Small intestine (tissue), 7 donors: ENCODE results near the gene OR1L6. TPM values are rescaled to one million over a fixed set of nuclear protein-coding genes. Genes with fewer than 3 reads are reported as not detected.

ENCODE experiments used
- DNase-seq, 2 donors: peaks; one replicate each; pipeline versions ENCODE4 v3.0.0 to v3.0.0-alpha.2; 2013
- FAIRE-seq: peaks from 2 replicates; lab custom pipeline; 2012; peaks lifted over from hg19 to GRCh38; lab: Jason Lieb, UNC
- H3K27ac ChIP-seq, 3 donors: one replicate each; pipeline ENCODE4 v1.5.1; 2013; ENCODE audit warnings: low read length in 2 of 3, mild to moderate bottlenecking in 2 of 3, control low read depth in 1 of 3, inconsistent platforms in 1 of 3, low read depth in 1 of 3, moderate library complexity in 1 of 3
- H3K27me3 ChIP-seq, 3 donors: one replicate each; pipeline ENCODE4 v1.6.1; 2013; ENCODE audit warnings: low read length in 3 of 3, inconsistent platforms in 1 of 3; ENCODE audit not compliant: control insufficient read depth in 3 of 3, insufficient read depth in 3 of 3
- H3K36me3 ChIP-seq, 3 donors: one replicate each; pipeline ENCODE4 v1.6.1; 2013; ENCODE audit warnings: low read length in 3 of 3, inconsistent platforms in 1 of 3, low read depth in 1 of 3, mild to moderate bottlenecking in 1 of 3, moderate library complexity in 1 of 3; ENCODE audit not compliant: control insufficient read depth in 3 of 3, insufficient read depth in 2 of 3
- H3K4me1 ChIP-seq, 3 donors: one replicate each; pipeline ENCODE4 v1.6.1; 2013; ENCODE audit warnings: low read length in 2 of 3, inconsistent platforms in 1 of 3, low read depth in 1 of 3, mild to moderate bottlenecking in 1 of 3, moderate library complexity in 1 of 3; ENCODE audit not compliant: control insufficient read depth in 3 of 3, insufficient read depth in 2 of 3
- H3K4me3 ChIP-seq, 3 donors: one replicate each; pipeline ENCODE4 v1.5.1; 2013; ENCODE audit warnings: low read length in 3 of 3, control low read depth in 1 of 3, inconsistent platforms in 1 of 3, low read depth in 1 of 3, mild to moderate bottlenecking in 1 of 3, moderate library complexity in 1 of 3
- H3K9me3 ChIP-seq, 2 donors: one replicate each; pipeline ENCODE4 v1.6.1; 2013; ENCODE audit warnings: low read depth in 1 of 2, low read length in 1 of 2; ENCODE audit not compliant: control insufficient read depth in 2 of 2, insufficient read depth in 1 of 2
- WGBS, 3 donors: extraction: QIAGEN DNeasy Blood & Tissue Kit; methylation state at CpG; one replicate each; pipeline ENCODE4 v1.1.7; 2013; 5-methylcytosine and 5-hydroxymethylcytosine counted together
- polyA plus RNA-seq, 4 donors: library from polyadenylated mRNA; stranded (reverse) in 3 of 4; unstranded in 1 of 4; fragments of 200-250 nt in 3 of 4; fragments of 120-200 nt in 1 of 4; gene quantifications; one replicate each; pipeline versions ENCODE4 v1.2.1 to v1.2.3, GENCODE V29; 2013
- donor health status: healthy with polysubstance abuse.
- donor health status: control.
- donor health status: control.
- donor health status: Bipolar disorder and iron deficiency.
- donor health status: healthy.

Gene OR1L6
- polyA plus RNA-seq, 4 donors: not detected

DNA sequence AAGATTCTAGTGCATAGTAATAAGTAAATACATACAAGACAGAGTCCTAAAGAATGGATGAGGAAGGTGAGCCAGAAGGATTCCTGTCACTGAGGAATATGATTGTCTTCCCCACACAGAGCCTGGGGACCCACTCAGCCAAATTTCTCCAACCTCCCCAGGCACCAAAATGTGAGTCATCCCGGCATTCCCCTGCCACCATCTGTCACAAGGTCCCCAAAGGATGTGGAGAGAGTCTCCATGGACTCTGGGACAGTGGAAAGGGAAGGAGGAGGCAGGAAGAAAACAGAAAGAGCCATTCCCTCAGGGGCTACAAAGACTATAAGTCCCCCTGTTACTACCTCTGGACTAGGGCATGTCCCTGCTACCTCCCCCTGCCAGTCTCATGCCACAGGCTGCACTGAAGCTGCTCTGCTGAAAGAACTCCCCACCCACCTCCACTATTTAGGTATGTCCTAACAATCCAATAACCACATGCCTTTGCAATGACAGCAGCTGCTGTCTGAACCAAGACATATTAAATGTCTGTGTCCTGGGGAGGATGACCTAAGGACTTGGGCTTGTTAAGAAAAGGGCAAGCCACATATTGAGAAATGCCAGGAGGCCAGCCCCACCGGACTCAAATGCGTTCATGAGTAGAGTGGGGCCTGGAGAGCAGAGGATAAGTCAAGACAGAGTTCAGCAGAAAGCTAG lies 36.0 kb downstream of the OR1L6 start:
- Histone ChIP-seq H3K27ac (no peak overlapping the region), H3K27me3 (no peaks in the 10 kb centered on the region), H3K4me3 (no peak overlapping the region), H3K4me1 (no peaks in the 10 kb centered on the region), H3K9me3 (no peaks in the 10 kb centered on the region), H3K36me3 (no peaks in the 10 kb centered on the region)
- FAIRE-seq (no peak), DNase-seq (no peak)
- 64 to 75% (median 66%) methylated on average over 3 of the region's 3 CpGs for WGBS, 3 donors

GRCh38 chr9:122779181-122779580 lies 37.1 kb downstream of the OR1L6 start:
- no peaks in the 10 kb centered on the region for H3K27me3 ChIP-seq
- no peaks in the 10 kb centered on the region for H3K9me3 ChIP-seq
- no peaks in the 10 kb centered on the region for H3K4me1 ChIP-seq
- no peak for FAIRE-seq
- 83 to 85% (median 83%) methylated on average over 3 of the region's 3 CpGs for WGBS, 3 donors
- no peak overlapping the region for H3K27ac ChIP-seq
- DNase-seq: no peak
- no peaks in the 10 kb centered on the region for H3K36me3 ChIP-seq
- no peak overlapping the region for H3K4me3 ChIP-seq

DNA sequence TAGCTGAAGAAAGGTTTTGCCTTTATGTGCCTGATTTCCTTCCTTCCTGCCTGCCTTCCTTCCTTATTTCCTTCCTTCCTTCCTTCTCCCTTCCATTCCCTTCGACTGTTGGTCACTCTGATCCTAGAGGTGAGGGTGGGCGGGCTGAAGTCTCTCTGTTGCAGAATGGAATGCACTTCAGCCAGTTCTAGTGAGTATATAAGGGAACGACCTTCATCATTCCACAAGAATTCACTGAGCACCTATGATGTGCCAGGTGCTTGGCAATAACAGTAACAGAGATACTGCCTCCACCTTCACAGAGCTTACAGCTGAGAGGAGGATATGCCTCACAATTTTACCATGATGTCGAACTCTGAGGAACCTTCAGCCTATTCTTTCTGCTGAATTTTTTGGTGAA lies 37.9 kb downstream of the OR1L6 start:
- 60 to 66% (median 63%) methylated on average over 4 of the region's 4 CpGs for WGBS, 3 donors
- Histone ChIP-seq H3K4me3 (no peak overlapping the region), H3K36me3 (no peaks in the 10 kb centered on the region), H3K27ac (no peak overlapping the region), H3K9me3 (no peaks in the 10 kb centered on the region), H3K27me3 (no peaks in the 10 kb centered on the region), H3K4me1 (no peaks in the 10 kb centered on the region)
- no peak for DNase-seq
- no peak for FAIRE-seq

GRCh38 chr9:122781671-122782070 lies 39.6 kb downstream of the OR1L6 start:
- no peak for FAIRE-seq
- Histone ChIP-seq H3K27ac (no peak overlapping the region), H3K4me3 (no peak overlapping the region), H3K27me3 (no peaks in the 10 kb centered on the region), H3K4me1 (no peaks in the 10 kb centered on the region), H3K9me3 (no peaks in the 10 kb centered on the region), H3K36me3 (no peaks in the 10 kb centered on the region)
- no peak for DNase-seq
- WGBS, 3 donors: 44 to 70% (median 64%) methylated on average over 3 of the region's 3 CpGs

DNA sequence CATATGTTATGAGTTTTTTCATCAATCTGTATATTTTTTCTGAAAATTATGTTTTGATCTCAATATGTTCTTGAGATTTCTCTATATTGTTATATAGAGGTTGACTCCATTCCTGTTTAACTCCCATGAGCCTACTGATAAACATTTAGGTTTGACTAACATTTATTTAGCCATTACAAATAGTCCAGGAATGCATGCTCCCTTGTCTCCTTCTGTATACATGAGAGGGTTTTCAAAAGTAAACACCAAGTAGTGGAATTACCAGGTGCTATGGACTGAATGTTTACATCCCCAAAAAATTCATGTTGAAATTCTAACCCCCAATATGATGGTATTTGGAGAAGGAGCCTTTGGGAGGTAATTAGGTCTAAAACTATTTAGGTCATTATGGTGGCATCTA lies 43.2 kb downstream of the OR1L6 start:
- no peak overlapping the region for H3K27ac ChIP-seq
- no peaks in the 10 kb centered on the region for H3K9me3 ChIP-seq
- no peaks in the 10 kb centered on the region for H3K4me1 ChIP-seq
- H3K27me3 ChIP-seq: no peaks in the 10 kb centered on the region
- DNase-seq (no peak), FAIRE-seq (no peak)
- H3K36me3 ChIP-seq: no peaks in the 10 kb centered on the region
- H3K4me3 ChIP-seq: no peak overlapping the region

- Histone ChIP-seq H3K4me3 (no peak overlapping the region), H3K27me3 (no peaks in the 10 kb centered on the region), H3K9me3 (no peaks in the 10 kb centered on the region), H3K27ac (no peak overlapping the region), H3K4me1 (no peaks in the 10 kb centered on the region), H3K36me3 (no peaks in the 10 kb centered on the region)
- no peak for DNase-seq
- no peak for FAIRE-seq
- 86 to 97% (median 89%) methylated on average over 4 of the region's 4 CpGs for WGBS, 3 donors
Measured at GRCh38 chr9:122786338-122786737, 44.2 kb downstream of the OR1L6 start.

GRCh38 chr9:122788831-122789230 lies 46.7 kb downstream of the OR1L6 start, which contains the start of gene OR5C1:
Gene OR5C1, plus strand, starts transcription at chr9:122788933. Its CDS starts 0 bp downstream, at chr9:122788933.
- Histone ChIP-seq H3K4me3 (no peak within 1 kb of the TSS), H3K27me3 (no peaks in the 10 kb centered on the region), H3K4me1 (no peaks in the 10 kb centered on the region), H3K27ac (no peak within 1 kb of the TSS), H3K36me3 (no peaks in the 10 kb centered on the region), H3K9me3 (no peaks in the 10 kb centered on the region)
- DNase-seq: no peak
- WGBS, 3 donors: 92 to 94% (median 92%) methylated on average over 12 of the region's 12 CpGs
- FAIRE-seq: no peak

DNA sequence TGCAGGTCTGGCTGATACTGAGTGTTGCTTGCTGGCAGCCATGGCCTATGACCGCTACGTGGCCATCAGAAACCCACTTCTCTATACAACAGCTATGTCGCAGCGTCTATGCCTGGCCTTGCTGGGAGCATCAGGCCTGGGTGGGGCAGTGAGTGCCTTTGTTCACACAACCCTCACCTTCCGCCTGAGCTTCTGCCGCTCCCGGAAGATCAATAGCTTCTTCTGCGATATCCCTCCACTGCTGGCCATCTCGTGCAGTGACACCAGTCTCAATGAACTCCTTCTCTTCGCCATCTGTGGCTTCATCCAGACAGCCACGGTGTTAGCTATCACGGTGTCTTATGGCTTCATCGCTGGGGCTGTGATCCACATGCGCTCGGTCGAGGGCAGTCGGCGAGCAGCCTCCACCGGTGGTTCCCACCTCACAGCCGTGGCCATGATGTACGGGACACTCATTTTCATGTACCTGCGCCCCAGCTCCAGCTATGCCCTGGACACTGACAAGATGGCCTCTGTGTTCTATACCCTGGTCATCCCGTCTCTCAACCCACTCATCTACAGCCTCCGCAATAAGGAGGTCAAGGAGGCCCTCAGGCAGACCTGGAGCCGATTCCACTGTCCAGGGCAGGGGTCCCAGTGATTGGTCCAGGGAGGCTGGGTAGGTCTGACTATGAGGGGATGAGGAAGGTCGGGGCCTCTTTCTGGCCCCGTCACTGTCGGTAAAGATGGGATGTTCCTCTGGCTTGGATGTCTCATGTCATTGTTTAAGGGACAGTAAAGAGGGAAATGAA lies 47.3 kb downstream of the OR1L6 start:
- H3K9me3 ChIP-seq: no peaks in the 10 kb centered on the region
- H3K27me3 ChIP-seq: no peaks in the 10 kb centered on the region
- no peaks in the 10 kb centered on the region for H3K36me3 ChIP-seq
- FAIRE-seq: no peak
- no peak overlapping the region for H3K27ac ChIP-seq
- DNase-seq: no peak
- WGBS, 3 donors: 93 to 95% (median 95%) methylated on average over 28 of the region's 28 CpGs
- H3K4me1 ChIP-seq: no peaks in the 10 kb centered on the region
- no peak overlapping the region for H3K4me3 ChIP-seq
